Lung (tissue), 12 donors: ENCODE measurements around the gene AHSA1. TPM values are rescaled to one million over a fixed set of nuclear protein-coding genes. Genes with fewer than 3 reads are reported as not detected.

Source experiments
- ATAC-seq: fragments of 200-7000 bp; cut with Tn5 transposase; one replicate; pipeline ENCODE4 v1.9.1; 2020; ENCODE audit warnings: moderate number of reproducible peaks; ENCODE audit not compliant: insufficient read depth, low FRiP score
- DNase-seq, 3 donors: peaks; one replicate each; pipeline ENCODE4 v3.0.0-alpha.2; 2013 to 2017
- H3K27ac ChIP-seq, 2 donors: one replicate each; pipeline ENCODE4 v1.5.1; 2013; ENCODE audit warnings: mild to moderate bottlenecking in 2 of 2, moderate library complexity in 2 of 2, control low read depth in 1 of 2, inconsistent platforms in 1 of 2, low read depth in 1 of 2, low read length in 1 of 2
- H3K27me3 ChIP-seq, 3 donors: one replicate each; pipeline ENCODE4 v1.5.1; 2013; ENCODE audit warnings: low read length in 2 of 3; ENCODE audit not compliant: control insufficient read depth in 3 of 3, insufficient read depth in 3 of 3
- H3K36me3 ChIP-seq, 4 donors: one replicate each; pipeline ENCODE4 v1.5.1; 2013; ENCODE audit warnings: low read length in 4 of 4, mild to moderate bottlenecking in 1 of 4, moderate library complexity in 1 of 4; ENCODE audit not compliant: control insufficient read depth in 4 of 4, insufficient read depth in 4 of 4
- H3K4me1 ChIP-seq, 5 donors: one replicate each; pipeline ENCODE4 v1.5.1; 2013; ENCODE audit warnings: low read length in 5 of 5, mild to moderate bottlenecking in 2 of 5, moderate library complexity in 1 of 5; ENCODE audit not compliant: control insufficient read depth in 5 of 5, insufficient read depth in 5 of 5
- H3K4me3 ChIP-seq: one replicate; pipeline ENCODE4 v1.5.1; 2013; ENCODE audit warnings: mild to moderate bottlenecking, control low read depth, moderate library complexity
- H3K9ac ChIP-seq, 2 donors: one replicate each; pipeline ENCODE4 v1.5.1; 2013; ENCODE audit warnings: low read length in 2 of 2, control low read depth in 1 of 2; ENCODE audit not compliant: insufficient read depth in 1 of 2
- H3K9me3 ChIP-seq, 4 donors: one replicate each; pipeline ENCODE4 v1.5.1; 2013; ENCODE audit warnings: low read length in 3 of 4, mild to moderate bottlenecking in 1 of 4, moderate library complexity in 1 of 4; ENCODE audit not compliant: control insufficient read depth in 4 of 4, insufficient read depth in 3 of 4
- WGBS, 2 donors: extraction: QIAGEN DNeasy Blood & Tissue Kit; methylation state at CpG; one replicate each; pipeline ENCODE4 v1.1.7; 2013; 5-methylcytosine and 5-hydroxymethylcytosine counted together
- polyA plus RNA-seq, 2 donors: library from polyadenylated mRNA; stranded (reverse); fragments of 200-250 nt; gene quantifications; one replicate each; pipeline ENCODE4 v1.2.1, GENCODE V29; 2013
- total RNA-seq, 2 donors: library from RNA; depleted of rRNA in 1 of 2; stranded (reverse); fragments of >200 nt in 1 of 2; gene quantifications; one replicate each; pipeline ENCODE4 v1.2.1, GENCODE V29; 2014 to 2021
- TF ChIP-seq, protein P1 (sequence below): IDR thresholded peaks from 2 replicates; pipeline ENCODE4 v1.5.1; 2012; ENCODE audit warnings: mild to moderate bottlenecking; ENCODE audit errors: control extremely low read depth, extremely low read depth
- donor health status: control.
- donor health status: control.
- donor health status: Bipolar disorder and iron deficiency.
- donor health status: healthy.
- donor health status: DM: yes; HTN: yes; CAD: no.

The AHSA1 gene
- total and polyA plus RNA-seq, 4 donors: 84.5 to 119 (median 94.4) TPM

GRCh38 chr14:77508876-77509275 lies 51.0 kb downstream of the AHSA1 start:
- peaks cover 0 to 24% (median 15%) of the 10 kb centered on the region in 4 donors for H3K36me3 ChIP-seq
- ATAC-seq (no peak), DNase-seq (no peak)
- no peaks in the 10 kb centered on the region for H3K4me1 ChIP-seq
- H3K4me3 ChIP-seq: no peak overlapping the region
- H3K27me3 ChIP-seq: no peaks in the 10 kb centered on the region
- 92 to 97% methylated on average over 3 of the region's 3 CpGs for WGBS, 2 donors
- H3K27ac ChIP-seq: no peak overlapping the region
- peaks cover 0 to 1% (median 0%) of the 10 kb centered on the region in 4 donors for H3K9me3 ChIP-seq
- H3K9ac ChIP-seq: no peak overlapping the region
- TF ChIP-seq, protein P1, sequence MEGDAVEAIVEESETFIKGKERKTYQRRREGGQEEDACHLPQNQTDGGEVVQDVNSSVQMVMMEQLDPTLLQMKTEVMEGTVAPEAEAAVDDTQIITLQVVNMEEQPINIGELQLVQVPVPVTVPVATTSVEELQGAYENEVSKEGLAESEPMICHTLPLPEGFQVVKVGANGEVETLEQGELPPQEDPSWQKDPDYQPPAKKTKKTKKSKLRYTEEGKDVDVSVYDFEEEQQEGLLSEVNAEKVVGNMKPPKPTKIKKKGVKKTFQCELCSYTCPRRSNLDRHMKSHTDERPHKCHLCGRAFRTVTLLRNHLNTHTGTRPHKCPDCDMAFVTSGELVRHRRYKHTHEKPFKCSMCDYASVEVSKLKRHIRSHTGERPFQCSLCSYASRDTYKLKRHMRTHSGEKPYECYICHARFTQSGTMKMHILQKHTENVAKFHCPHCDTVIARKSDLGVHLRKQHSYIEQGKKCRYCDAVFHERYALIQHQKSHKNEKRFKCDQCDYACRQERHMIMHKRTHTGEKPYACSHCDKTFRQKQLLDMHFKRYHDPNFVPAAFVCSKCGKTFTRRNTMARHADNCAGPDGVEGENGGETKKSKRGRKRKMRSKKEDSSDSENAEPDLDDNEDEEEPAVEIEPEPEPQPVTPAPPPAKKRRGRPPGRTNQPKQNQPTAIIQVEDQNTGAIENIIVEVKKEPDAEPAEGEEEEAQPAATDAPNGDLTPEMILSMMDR: no peak

DNA sequence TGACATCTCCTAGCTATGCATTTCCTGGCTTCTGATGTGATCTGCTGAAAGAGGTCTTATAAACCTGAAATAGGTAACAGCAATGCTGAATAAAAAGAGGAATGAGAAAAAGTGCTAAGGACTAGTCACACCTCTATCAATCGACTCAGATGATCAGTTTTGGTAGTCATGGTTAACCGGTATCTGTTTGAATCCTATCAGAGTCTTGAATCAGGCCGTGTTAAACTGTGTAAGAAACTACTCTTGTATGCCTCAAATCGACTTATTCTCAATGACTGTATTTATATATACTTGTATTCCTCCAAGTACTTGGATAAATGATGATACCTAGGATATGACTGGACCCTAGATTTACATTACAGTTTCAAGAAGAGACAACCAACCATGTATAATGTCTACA lies 51.5 kb downstream of the AHSA1 start:
- ATAC-seq (no peak), DNase-seq (no peak)
- Histone ChIP-seq H3K27me3 (no peaks in the 10 kb centered on the region), H3K4me1 (no peaks in the 10 kb centered on the region), H3K27ac (no peak overlapping the region), H3K9ac (no peak overlapping the region), H3K36me3 (peaks cover 0 to 24% (median 16%) of the 10 kb centered on the region in 4 donors), H3K9me3 (peaks cover 0 to 1% (median 0%) of the 10 kb centered on the region in 4 donors), H3K4me3 (no peak overlapping the region)
- TF ChIP-seq, protein P1: no peak
- WGBS, 2 donors: 94 to 98% methylated on average over 4 of the region's 4 CpGs

DNA sequence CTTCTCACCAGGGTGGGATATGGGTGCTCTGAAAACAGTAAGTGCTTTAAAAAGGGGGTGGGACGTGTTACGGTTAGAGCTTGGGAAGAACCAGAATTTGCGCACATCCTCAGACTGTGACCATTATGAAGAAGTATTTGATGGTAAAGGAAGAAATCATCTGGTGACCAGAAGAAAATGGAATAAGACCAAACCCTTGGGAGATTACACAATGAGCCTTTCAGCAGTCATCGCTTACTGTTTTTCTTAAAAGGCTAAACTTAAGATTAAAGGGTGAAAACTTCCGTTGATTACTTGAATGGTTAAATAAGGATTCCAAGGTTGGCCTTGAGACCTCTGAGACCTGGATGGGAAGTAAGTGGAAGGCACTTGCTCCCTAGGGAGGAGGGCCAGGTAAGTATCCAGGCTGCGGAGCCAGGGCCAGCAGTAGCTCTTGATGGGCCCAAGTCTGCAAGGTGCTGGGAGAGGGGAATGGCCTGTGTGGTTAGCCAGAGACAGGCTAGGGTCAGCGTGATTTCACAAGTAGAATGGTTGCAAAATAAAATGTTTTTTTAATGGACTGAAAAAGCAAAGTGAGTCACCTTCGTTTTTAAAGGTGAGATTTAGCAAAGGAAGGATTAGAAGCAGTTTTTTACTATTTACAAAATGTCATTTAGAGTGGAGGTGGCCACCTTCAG lies 53.7 kb downstream of the AHSA1 start:
- Histone ChIP-seq H3K4me3 (no peak overlapping the region), H3K4me1 (peaks cover 0 to 3% (median 0%) of the 10 kb centered on the region in 5 donors), H3K9me3 (peaks cover 0 to 1% (median 0%) of the 10 kb centered on the region in 4 donors), H3K9ac (no peak overlapping the region), H3K27me3 (no peaks in the 10 kb centered on the region), H3K36me3 (peaks cover 0 to 29% (median 16%) of the 10 kb centered on the region in 4 donors), H3K27ac (no peak overlapping the region)
- TF ChIP-seq, protein P1: no peak
- DNase-seq (no peak), ATAC-seq (no peak)
- WGBS, 2 donors: 93 to 94% methylated on average over 8 of the region's 8 CpGs
